Measurements from ENCODE around the gene NSF. TPM values are rescaled to one million over a fixed set of nuclear protein-coding genes. Genes with fewer than 3 reads are reported as not detected.
"Not testable (repeated sequence)": the region's sequence is repeated elsewhere in the genome, so short reads cannot be mapped to it uniquely, and the experiment has no call there.

NSF gene
- total RNA-seq, 2 experiments from 2014 or later: 49.8 to 52.8 TPM

DNA sequence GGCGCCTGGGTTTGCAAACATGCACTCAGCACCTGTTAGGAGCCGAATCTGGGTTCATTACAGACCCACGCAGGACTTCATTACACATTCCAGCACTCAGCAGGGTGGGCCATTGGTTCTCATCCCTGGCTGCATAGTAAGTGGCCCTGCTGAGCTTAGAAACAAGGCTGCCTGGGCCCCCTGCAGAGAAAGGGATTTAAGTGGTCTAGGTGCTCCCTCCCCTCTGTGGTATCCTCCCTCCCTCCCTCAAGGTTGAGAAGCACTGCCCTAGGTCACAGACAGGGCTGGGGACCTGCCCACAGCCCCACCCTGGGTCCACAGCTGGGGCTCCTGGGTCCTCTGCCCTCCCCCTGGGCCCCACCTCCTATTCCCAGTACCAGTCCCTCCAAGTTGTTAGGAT is 199.7 kb downstream of the NSF start:
- POLR2A ChIA-PET: no interaction called here
- Mint-ChIP-seq H3K4me3 (no peak overlapping the region), H3K4me1 (no peaks in the 10 kb centered on the region), H3K27ac (no peak overlapping the region), H3K27me3 (peaks cover 23% of the 10 kb centered on the region), H3K9me3 (no peaks in the 10 kb centered on the region), H3K36me3 (no peaks in the 10 kb centered on the region)
- DNase-seq: no peak
- no peak for ATAC-seq (ENCODE audit: low read depth)

DNA sequence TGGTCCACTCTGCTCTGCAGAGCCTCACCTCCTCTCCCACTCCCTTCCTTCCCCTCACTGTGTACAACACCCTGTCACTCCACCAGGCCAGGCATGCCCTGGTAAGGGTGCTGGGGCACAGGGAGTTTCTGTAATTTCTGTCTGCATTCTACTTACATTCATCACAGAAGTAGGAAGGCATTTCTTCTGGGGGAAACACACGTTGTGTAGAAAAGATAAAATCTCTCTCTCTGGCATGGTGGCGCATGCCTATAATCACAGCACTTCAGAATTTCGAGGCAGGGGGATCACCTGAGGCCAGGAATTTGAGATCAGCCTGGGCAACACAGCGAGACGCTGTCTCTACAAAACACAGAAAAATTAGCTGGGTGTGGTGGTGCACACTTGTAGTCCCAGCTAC is 201.1 kb downstream of the NSF start:
- Mint-ChIP-seq H3K27ac (no peak overlapping the region), H3K36me3 (no peaks in the 10 kb centered on the region), H3K4me3 (no peak overlapping the region), H3K9me3 (no peaks in the 10 kb centered on the region), H3K4me1 (peaks cover 1% of the 10 kb centered on the region), H3K27me3 (peaks cover 24% of the 10 kb centered on the region)
- POLR2A ChIA-PET: no interaction called here
- no peak for ATAC-seq (ENCODE audit: low read depth)
- DNase-seq: no peak

DNA sequence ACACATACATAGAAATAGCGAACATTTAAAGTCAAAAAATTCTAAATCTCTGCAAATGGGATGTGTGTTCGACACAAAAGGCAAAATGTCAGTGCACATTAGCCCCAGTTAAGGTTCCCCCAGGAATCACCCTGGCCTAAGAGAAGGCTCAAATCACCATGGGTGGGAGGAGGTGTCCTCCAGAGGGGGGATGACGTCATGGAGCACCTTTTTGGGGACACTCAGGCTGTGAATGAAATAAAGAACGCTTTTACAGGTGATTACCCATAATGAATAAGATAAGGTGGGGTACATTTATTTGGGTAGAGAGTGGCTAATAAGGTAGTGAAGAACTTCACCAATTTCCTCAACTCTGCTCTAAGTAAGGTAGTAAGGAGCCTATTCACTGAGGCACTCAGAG is 201.6 kb downstream of the NSF start:
- no peak for DNase-seq
- H3K9me3 Mint-ChIP-seq: no peaks in the 10 kb centered on the region
- ATAC-seq (ENCODE audit: low read depth): no peak
- H3K27me3 Mint-ChIP-seq: peaks cover 25% of the 10 kb centered on the region
- no peak overlapping the region for H3K4me3 Mint-ChIP-seq
- peaks cover 1% of the 10 kb centered on the region for H3K4me1 Mint-ChIP-seq
- POLR2A ChIA-PET: no interaction called here
- H3K27ac Mint-ChIP-seq: no peak overlapping the region
- no peaks in the 10 kb centered on the region for H3K36me3 Mint-ChIP-seq

DNA sequence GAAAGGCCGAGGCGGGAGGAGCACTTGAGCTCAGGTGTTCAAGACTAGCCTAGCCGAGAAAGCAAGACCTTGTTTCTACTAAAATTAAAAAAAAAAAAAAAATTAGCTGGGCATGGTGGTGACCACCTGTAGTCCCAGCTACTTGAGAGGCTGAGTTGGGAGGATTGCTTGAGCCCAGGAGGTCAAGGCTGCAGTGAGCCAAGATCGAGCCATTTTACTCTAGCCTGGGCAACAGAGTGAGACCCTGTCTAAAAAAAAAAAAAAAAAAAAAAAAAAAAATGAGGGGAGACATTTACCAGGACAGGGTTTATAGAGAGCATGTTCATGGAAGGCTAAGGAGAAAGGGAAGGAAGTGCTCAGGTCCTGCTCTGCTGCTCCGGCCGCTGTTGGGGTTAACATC is 202.6 kb downstream of the NSF start:
- H3K4me3 Mint-ChIP-seq; POLR2A ChIA-PET; H3K4me1 Mint-ChIP-seq; H3K9me3 Mint-ChIP-seq; ATAC-seq (ENCODE audit: low read depth); DNase-seq; H3K27ac Mint-ChIP-seq; H3K36me3 Mint-ChIP-seq: not testable (repeated sequence)
- H3K27me3 Mint-ChIP-seq: peaks cover 26% of the 10 kb centered on the region

DNA sequence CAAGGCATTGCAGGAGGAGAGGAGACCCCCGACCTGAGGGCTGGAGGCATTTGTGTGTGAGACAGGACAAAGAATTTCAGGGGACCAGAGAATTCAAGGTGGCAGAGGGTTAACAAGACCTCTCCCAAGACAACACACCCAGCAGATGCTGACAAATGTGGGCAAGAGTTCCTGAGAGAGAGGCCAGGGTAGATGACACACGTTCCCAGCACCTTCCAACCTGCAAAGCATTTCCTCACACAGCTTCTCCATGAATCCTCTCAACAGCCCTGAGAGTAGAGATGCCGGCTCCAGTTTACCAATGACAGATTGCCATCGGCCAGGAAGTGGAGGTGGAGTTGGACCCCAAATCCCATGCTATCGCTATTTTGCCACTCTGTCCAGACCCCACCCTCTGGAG is 203.1 kb downstream of the NSF start:
- POLR2A ChIA-PET: interaction anchor here (0.6 kb wide), 1 partner anchor 24 kb away, joined by 5 read pairs; no protein-coding TSS in a partner anchor
- Mint-ChIP-seq H3K9me3 (no peaks in the 10 kb centered on the region), H3K27me3 (peaks cover 24% of the 10 kb centered on the region)

DNA sequence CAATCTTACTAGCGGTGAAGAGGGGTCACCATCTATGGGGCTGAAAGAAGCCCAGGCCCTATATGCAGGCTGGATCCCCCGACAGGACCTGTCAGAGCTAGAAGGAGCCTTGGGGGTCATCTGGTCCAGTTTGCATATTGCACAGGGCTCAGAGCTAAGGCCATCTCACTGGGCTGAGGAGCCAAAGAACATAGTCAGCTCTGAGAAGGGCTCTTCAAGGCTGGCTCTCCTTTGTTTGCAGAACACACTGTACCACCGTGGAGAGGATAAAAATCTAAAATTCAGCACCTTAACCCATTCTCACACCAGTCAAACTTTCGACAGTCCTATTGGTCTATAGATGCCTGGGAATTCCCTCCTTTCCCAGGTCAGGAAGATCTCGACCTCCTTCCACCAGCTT is 203.8 kb downstream of the NSF start:
- DNase-seq (no peak), ATAC-seq (ENCODE audit: low read depth) (no peak)
- Mint-ChIP-seq H3K27me3 (peaks cover 25% of the 10 kb centered on the region), H3K36me3 (no peaks in the 10 kb centered on the region), H3K4me1 (peaks cover 1% of the 10 kb centered on the region), H3K9me3 (no peaks in the 10 kb centered on the region), H3K27ac (no peak overlapping the region), H3K4me3 (no peak overlapping the region)
- POLR2A ChIA-PET: interaction anchor here (0.7 kb wide), 1 partner anchor 854 kb away, joined by 5 read pairs; no protein-coding TSS in a partner anchor

More for the DNA sequence above, 203.1 kb downstream of the NSF start:
- Mint-ChIP-seq H3K36me3 (no peaks in the 10 kb centered on the region), H3K4me1 (peaks cover 1% of the 10 kb centered on the region), H3K27ac (no peak overlapping the region), H3K4me3 (no peak overlapping the region)
- no peak for ATAC-seq (ENCODE audit: low read depth)
- DNase-seq: no peak

DNA sequence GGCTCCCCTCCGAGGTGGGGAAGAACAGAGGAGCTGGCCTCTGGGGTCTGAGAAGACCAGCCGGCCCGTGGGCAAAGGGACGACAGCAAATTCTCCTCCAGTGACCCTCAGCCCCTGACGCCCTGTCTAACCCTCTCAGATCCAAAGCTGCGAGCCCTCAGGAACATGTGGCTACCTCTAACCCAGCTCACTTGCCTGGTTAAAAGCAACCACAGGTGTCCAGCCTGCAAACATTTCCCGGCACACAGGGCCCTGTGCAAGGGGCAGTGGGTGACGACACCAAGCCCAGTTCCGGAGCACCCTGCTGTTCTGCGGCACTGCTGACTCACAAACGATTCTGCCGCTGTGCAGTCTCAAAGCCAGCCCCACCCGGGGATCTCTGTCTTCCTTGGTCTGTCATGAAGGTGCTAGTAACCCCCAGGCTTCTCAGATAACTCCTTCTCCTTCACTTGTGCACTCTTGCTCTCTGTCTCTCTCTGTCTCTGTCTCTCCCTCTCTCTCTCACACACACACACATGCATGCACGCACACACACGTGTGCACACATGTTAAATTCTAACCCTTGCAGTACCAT is 205.0 kb downstream of the NSF start:
- Mint-ChIP-seq H3K9me3 (no peaks in the 10 kb centered on the region), H3K36me3 (no peaks in the 10 kb centered on the region), H3K27ac (no peak overlapping the region), H3K4me1 (peaks cover 1% of the 10 kb centered on the region), H3K27me3 (peaks cover 22% of the 10 kb centered on the region), H3K4me3 (no peak overlapping the region)
- ATAC-seq (ENCODE audit: low read depth) (no peak), DNase-seq (no peak)
- POLR2A ChIA-PET: no interaction called here

DNA sequence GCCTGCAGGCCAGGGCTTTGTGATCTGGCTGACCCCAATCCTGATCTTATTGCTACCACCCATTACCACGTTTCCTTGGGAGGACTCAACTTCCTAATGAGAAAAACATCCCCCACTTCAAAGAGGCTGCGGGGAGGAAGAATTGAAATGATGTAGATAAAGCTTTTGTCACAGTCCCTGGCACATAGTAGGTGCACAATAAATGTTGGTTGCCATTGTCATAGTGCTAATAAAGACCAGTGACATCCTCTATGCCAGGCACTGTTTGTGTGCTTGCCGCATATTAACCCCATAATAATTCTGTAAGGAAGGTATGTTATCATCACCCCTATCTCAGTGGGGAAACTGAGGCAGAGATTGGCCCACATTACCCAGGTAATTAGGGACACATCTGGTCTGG is 205.6 kb downstream of the NSF start:
- DNase-seq: no peak
- Mint-ChIP-seq H3K4me3 (no peak overlapping the region), H3K27me3 (peaks cover 19% of the 10 kb centered on the region), H3K27ac (no peak overlapping the region), H3K4me1 (peaks cover 1% of the 10 kb centered on the region), H3K36me3 (no peaks in the 10 kb centered on the region), H3K9me3 (no peaks in the 10 kb centered on the region)
- no peak for ATAC-seq (ENCODE audit: low read depth)
- POLR2A ChIA-PET: no interaction called here

DNA sequence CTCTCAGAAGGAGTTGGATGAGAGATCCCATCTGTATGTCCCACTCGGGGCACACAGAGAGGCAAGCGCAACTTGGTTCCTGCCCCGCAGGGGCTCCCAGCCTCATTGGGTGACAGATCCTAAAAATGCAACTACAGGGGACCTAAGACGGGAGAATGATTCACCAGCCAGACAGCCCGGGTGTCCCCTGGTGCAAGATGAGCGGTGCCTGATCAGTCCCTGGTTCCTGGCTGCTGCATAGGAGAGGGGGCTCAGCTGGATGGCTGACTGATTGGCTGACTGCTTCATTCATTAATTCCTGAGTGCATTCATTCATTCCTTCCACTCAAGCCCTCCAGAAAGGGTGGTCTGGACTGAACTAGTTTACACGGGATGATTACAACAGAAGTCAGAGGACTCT is 206.1 kb downstream of the NSF start:
- Mint-ChIP-seq H3K27ac (no peak overlapping the region), H3K9me3 (no peaks in the 10 kb centered on the region), H3K4me1 (peaks cover 1% of the 10 kb centered on the region), H3K36me3 (no peaks in the 10 kb centered on the region), H3K27me3 (peaks cover 19% of the 10 kb centered on the region), H3K4me3 (no peak overlapping the region)
- ATAC-seq (ENCODE audit: low read depth) (no peak), DNase-seq (no peak)
- POLR2A ChIA-PET: no interaction called here

DNA sequence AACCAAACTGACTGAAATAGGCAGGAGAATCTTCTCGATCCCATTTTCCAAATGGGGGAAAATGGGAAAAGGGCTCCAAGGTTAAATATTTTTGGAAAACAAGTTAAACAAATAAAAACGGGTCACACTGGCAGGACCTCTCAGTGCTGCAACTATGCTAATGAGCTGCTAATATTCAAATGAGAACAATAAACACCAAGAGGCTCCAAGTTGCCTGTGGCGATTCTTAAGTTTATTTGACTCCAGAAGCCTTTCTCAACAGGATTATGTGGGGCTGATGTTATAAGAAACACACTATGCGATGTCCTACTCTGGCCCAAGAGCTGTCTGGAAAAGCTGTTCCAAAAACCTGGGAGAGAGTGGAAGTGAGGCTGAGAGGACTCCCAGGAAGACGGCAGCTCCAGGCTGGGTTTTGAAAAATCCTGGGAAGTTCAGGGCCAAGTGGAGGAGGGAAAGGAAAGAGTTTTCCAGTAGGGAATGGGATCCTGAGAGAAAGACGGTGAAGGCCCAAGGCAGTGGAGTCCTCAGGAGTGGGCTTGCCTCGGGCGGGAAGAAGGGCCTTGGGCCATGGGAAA is 206.6 kb downstream of the NSF start:
- Mint-ChIP-seq H3K27ac (no peak overlapping the region), H3K9me3 (no peaks in the 10 kb centered on the region), H3K27me3 (peaks cover 19% of the 10 kb centered on the region), H3K4me1 (peaks cover 1% of the 10 kb centered on the region), H3K36me3 (no peaks in the 10 kb centered on the region), H3K4me3 (no peak overlapping the region)
- DNase-seq (no peak), ATAC-seq (ENCODE audit: low read depth) (no peak)
- POLR2A ChIA-PET: no interaction called here

DNA sequence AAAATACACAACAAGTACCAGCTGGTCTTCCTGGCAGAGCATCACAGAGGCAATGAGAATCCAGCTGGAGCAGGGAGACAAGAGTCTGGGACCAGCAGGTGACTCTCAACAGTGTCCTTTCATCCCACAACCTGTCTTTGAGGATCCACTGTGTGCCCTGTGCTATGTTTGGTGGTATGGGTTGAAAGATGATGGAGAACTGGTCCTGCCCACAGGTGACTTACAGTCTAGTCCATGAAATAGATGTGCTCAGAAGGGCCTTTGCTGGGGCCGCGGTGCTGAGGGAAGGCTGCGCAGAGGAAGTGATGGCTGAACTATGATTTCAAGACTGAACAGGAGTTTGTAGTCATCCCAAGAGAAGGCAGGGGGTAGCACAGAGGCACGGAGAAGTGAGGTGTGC is 210.1 kb downstream of the NSF start:
- POLR2A ChIA-PET: no interaction called here
- Mint-ChIP-seq H3K4me3 (no peak overlapping the region), H3K9me3 (no peaks in the 10 kb centered on the region), H3K27ac (no peak overlapping the region), H3K36me3 (no peaks in the 10 kb centered on the region), H3K4me1 (peaks cover 1% of the 10 kb centered on the region), H3K27me3 (peaks cover 10% of the 10 kb centered on the region)
- no peak for DNase-seq
- no peak for ATAC-seq (ENCODE audit: low read depth)

DNA sequence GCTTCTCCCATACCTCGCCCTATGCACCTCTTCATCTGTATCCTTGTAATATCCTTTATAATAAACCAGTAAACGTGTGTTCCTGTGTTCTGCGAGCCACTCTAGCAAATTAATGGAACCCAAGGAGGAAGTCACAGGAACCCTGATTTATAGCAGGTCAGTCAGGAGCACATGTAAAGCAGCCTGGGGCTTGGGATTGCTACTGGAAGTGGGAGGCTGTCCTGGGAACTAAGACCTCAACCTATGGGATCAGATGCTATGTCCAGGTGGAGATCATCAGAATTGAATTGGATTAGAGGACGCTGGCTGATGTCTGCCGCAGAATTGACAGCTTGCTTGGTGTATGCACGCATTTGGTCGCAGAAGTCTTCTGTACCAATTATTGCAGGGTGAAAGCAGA is 212.3 kb downstream of the NSF start:
- H3K27me3 Mint-ChIP-seq: peaks cover 11% of the 10 kb centered on the region
- no peak for DNase-seq
- POLR2A ChIA-PET: no interaction called here

DNA sequence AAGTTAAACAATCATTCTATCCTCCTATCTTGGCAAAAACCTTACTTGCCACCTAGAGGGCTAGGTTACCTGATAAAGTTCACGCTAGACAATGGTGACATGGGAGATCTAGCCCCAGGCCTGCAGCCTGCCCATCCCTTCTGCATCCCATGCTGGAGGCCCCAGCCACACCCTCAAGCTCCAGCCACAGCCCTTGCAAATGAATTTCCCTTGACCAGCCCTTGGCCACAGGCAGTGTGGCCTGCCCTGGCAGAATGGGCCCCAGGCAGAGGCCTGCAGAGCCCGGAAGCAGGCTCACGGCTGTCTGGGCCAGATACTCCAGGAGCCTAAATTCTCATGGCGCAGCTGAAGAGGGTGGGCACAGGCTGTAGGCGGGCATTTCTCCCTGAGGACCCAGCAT is 213.1 kb downstream of the NSF start:
- DNase-seq (no peak), ATAC-seq (ENCODE audit: low read depth) (no peak)
- peaks cover 11% of the 10 kb centered on the region for H3K27me3 Mint-ChIP-seq
- H3K4me1 Mint-ChIP-seq: no peaks in the 10 kb centered on the region
- H3K9me3 Mint-ChIP-seq: no peaks in the 10 kb centered on the region
- no peak overlapping the region for H3K27ac Mint-ChIP-seq
- POLR2A ChIA-PET: no interaction called here
- no peak overlapping the region for H3K4me3 Mint-ChIP-seq
- no peaks in the 10 kb centered on the region for H3K36me3 Mint-ChIP-seq

More for the DNA sequence above, 212.3 kb downstream of the NSF start:
- Mint-ChIP-seq H3K36me3 (no peaks in the 10 kb centered on the region), H3K27ac (no peak overlapping the region), H3K9me3 (no peaks in the 10 kb centered on the region), H3K4me3 (no peak overlapping the region), H3K4me1 (no peaks in the 10 kb centered on the region)
- no peak for ATAC-seq (ENCODE audit: low read depth)

DNA sequence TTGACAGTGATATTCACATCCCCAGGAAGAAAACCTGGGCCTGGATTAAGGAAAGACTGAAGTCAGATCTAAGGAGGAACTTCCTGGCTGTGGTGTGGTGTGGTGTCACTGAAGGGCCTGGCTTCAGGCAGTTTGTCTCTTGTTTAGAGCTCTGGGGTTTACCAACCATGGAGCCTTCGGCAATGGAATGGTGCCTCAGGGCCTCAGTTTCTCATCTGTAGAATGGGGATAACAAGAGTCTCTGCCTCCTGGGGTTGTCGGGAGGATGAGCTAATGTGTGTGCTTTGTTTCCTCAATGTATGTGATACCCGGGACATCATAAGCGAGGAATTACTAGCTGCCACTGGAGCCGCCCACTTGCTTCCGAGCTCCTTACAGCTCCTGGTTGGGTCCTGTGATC is 215.3 kb downstream of the NSF start:
- POLR2A ChIA-PET: no interaction called here
- ATAC-seq (ENCODE audit: low read depth): no peak
- no peaks in the 10 kb centered on the region for H3K36me3 Mint-ChIP-seq
- H3K4me3 Mint-ChIP-seq: no peak overlapping the region
- no peaks in the 10 kb centered on the region for H3K4me1 Mint-ChIP-seq
- peaks cover 6% of the 10 kb centered on the region for H3K27me3 Mint-ChIP-seq
- no peak overlapping the region for H3K27ac Mint-ChIP-seq
- no peaks in the 10 kb centered on the region for H3K9me3 Mint-ChIP-seq
- no peak for DNase-seq
